Activated B cell treated with CpG ODN at 0.5 μM for 24 hours (primary cell): ENCODE data around the gene KIAA1671. TPM values are rescaled to one million over a fixed set of nuclear protein-coding genes. Genes with fewer than 3 reads are reported as not detected.
"Not testable (repeated sequence)": the region's sequence is repeated elsewhere in the genome, so short reads cannot be mapped to it uniquely, and the experiment has no call there.

Experiments used
- ATAC-seq: fragments of 200-7000 bp; cut with Tn5 transposase; one replicate; pipeline ENCODE4 v1.10.0; 2021; ENCODE audit warnings: low read depth, mild to moderate bottlenecking, moderate library complexity
- CTCF ChIA-PET: fragments of 350-600 bp; sonication (Branson Sonifier 250); formaldehyde crosslinking; loops from one replicate; lab custom pipeline; 2021; ENCODE audit warnings: antibody characterized with exemption; lab: Charles Lee
- POLR2A ChIA-PET: fragments of 350-600 bp; sonication (Branson Sonifier 250); formaldehyde crosslinking; loops from one replicate; lab custom pipeline; 2021; ENCODE audit warnings: antibody characterized with exemption; lab: Charles Lee
- DNase-seq: peaks from one replicate; pipeline ENCODE4 v3.0.0; 2022
- H3K27ac Mint-ChIP-seq: one replicate; pipeline ENCODE4 v1.8.0; 2020; ENCODE audit warnings: mixed read lengths
- H3K27me3 Mint-ChIP-seq: one replicate; pipeline ENCODE4 v1.8.0; 2021; ENCODE audit warnings: mixed read lengths
- H3K36me3 Mint-ChIP-seq: one replicate; pipeline ENCODE4 v1.8.0; 2021; ENCODE audit warnings: low read depth, mixed read lengths
- H3K4me1 Mint-ChIP-seq: one replicate; pipeline ENCODE4 v1.8.0; 2021; ENCODE audit warnings: mixed read lengths
- H3K4me3 Mint-ChIP-seq: one replicate; pipeline ENCODE4 v1.8.0; 2020; ENCODE audit warnings: mild to moderate bottlenecking, mixed read lengths
- H3K9me3 Mint-ChIP-seq: one replicate; pipeline ENCODE4 v1.8.0; 2020; ENCODE audit warnings: mixed read lengths
- CTCF ChIP-seq: fragments of 200-600 bp; IDR thresholded peaks from one replicate; pipeline ENCODE4 v1.8.0; 2022; ENCODE audit warnings: antibody characterized with exemption, mild to moderate bottlenecking
- intact Hi-C: fragments of 100-400 bp; cut with micrococcal nuclease; formaldehyde crosslinking; loops from one replicate; pipeline ENCODE4 v1.15.1; 2024
- total RNA-seq: library from RNA; stranded (reverse); gene quantifications from 2 replicates; pipeline ENCODE4 v1.2.3, GENCODE V29; 2022

The KIAA1671 gene
- total RNA-seq, 1 donor from 2014 or later, result 0.04 TPM

- H3K36me3 Mint-ChIP-seq, result no peaks in the 10 kb centered on the region
- H3K27ac Mint-ChIP-seq, result no peak overlapping the region
- no peak for TF ChIP-seq CTCF
- ChIA-PET POLR2A (no interaction called here), CTCF (no interaction called here)
- no peak for DNase-seq
- ATAC-seq, result no peak
- peaks cover 5% of the 10 kb centered on the region for H3K9me3 Mint-ChIP-seq
- no peak overlapping the region for H3K4me3 Mint-ChIP-seq
- H3K27me3 Mint-ChIP-seq, result peaks cover 3% of the 10 kb centered on the region
- intact Hi-C loops, result no loop called here
- no peaks in the 10 kb centered on the region for H3K4me1 Mint-ChIP-seq
Observed at GRCh38 chr22:25177895-25178294, 225.4 kb downstream of the KIAA1671 start.

GRCh38 chr22:25178348-25178747, 225.8 kb downstream of the KIAA1671 start:
- H3K27me3 Mint-ChIP-seq, H3K36me3 Mint-ChIP-seq, POLR2A ChIA-PET, intact Hi-C loops, H3K9me3 Mint-ChIP-seq, H3K4me1 Mint-ChIP-seq, CTCF ChIA-PET, H3K4me3 Mint-ChIP-seq, H3K27ac Mint-ChIP-seq: not testable (repeated sequence)
- ATAC-seq (peak; percentile 19), DNase-seq (peak; percentile 19)

GRCh38 chr22:25178869-25179631, 226.5 kb downstream of the KIAA1671 start:
- H3K27me3 Mint-ChIP-seq, H3K4me1 Mint-ChIP-seq, H3K36me3 Mint-ChIP-seq, H3K27ac Mint-ChIP-seq, POLR2A ChIA-PET, H3K4me3 Mint-ChIP-seq, DNase-seq, CTCF ChIA-PET, H3K9me3 Mint-ChIP-seq, intact Hi-C loops: not testable (repeated sequence)
- peak; percentile 82 for ATAC-seq

- H3K27me3 Mint-ChIP-seq, result peaks cover 12% of the 10 kb centered on the region
- ChIA-PET POLR2A (no interaction called here), CTCF (no interaction called here)
- ATAC-seq (no peak), DNase-seq (no peak)
- H3K36me3 Mint-ChIP-seq, result no peaks in the 10 kb centered on the region
- no peak for TF ChIP-seq CTCF
- no peak overlapping the region for H3K27ac Mint-ChIP-seq
- intact Hi-C loops, result no loop called here
- H3K4me1 Mint-ChIP-seq, result no peaks in the 10 kb centered on the region
- H3K4me3 Mint-ChIP-seq, result no peak overlapping the region
- H3K9me3 Mint-ChIP-seq, result peaks cover 5% of the 10 kb centered on the region
Observed at GRCh38 chr22:25182131-25183110, 229.9 kb downstream of the KIAA1671 start.

GRCh38 chr22:25183949-25184619, 231.6 kb downstream of the KIAA1671 start:
- Mint-ChIP-seq H3K9me3 (peaks cover 5% of the 10 kb centered on the region), H3K4me1 (no peaks in the 10 kb centered on the region), H3K27me3 (peaks cover 14% of the 10 kb centered on the region), H3K27ac (no peak overlapping the region), H3K36me3 (no peaks in the 10 kb centered on the region), H3K4me3 (no peak overlapping the region)
- ATAC-seq (no peak), DNase-seq (no peak)
- intact Hi-C loops, result no loop called here
- ChIA-PET POLR2A (no interaction called here), CTCF (no interaction called here)
- no peak for TF ChIP-seq CTCF
